Measurements from ENCODE around the gene TBC1D16.

DNA sequence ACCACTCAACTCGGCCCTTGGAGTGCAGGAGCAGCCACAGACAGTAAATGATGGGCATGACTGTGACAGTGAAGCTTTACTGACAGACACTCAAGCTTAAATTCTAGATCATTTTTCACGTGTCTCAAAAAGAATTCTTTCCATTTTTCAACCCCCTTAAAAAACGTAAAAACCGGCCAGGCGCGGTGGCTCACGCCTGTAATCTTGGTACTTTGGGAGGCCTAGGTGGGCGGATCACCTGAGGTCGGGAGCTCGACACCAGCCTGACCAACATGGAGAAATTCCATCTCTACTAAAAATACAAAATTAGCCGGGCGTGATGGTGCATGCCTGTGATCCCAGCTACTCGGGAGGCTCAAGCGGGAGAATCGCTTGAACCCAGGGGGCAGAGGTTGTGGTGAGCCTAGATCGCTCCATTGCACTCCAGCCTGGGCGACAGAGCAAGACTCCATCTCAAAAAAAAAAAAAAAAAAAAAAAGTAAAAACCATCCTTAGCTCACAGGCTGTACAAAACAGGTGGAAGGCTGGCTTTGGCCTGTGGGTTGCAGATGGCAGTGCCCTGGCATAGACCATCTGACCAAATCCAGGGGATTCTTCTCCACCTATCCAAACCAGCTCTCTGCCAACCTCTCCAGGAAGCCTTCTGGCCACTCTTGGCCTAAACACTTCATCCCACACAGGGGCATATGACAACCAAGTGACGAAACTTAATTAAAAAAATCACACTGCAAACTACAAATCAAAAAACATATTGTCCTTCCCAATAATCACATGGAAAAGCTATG, 18.3 kb downstream of the TBC1D16 start:
- TF ChIP-seq, protein P1, sequence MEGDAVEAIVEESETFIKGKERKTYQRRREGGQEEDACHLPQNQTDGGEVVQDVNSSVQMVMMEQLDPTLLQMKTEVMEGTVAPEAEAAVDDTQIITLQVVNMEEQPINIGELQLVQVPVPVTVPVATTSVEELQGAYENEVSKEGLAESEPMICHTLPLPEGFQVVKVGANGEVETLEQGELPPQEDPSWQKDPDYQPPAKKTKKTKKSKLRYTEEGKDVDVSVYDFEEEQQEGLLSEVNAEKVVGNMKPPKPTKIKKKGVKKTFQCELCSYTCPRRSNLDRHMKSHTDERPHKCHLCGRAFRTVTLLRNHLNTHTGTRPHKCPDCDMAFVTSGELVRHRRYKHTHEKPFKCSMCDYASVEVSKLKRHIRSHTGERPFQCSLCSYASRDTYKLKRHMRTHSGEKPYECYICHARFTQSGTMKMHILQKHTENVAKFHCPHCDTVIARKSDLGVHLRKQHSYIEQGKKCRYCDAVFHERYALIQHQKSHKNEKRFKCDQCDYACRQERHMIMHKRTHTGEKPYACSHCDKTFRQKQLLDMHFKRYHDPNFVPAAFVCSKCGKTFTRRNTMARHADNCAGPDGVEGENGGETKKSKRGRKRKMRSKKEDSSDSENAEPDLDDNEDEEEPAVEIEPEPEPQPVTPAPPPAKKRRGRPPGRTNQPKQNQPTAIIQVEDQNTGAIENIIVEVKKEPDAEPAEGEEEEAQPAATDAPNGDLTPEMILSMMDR (conservative IDR thresholded peaks at IDR 0.05 in 1 of 2, IDR thresholded peaks at IDR 0.05 in 1 of 2; ENCODE audit: low read depth in 1 of 2, low read length in 2 of 2), result no peak
- no peak for TF ChIP-seq EZH2 (IDR thresholded peaks at IDR 0.05; ENCODE audit: low read length, missing control alignments)
